HAP-1 (cell line): ENCODE data around the gene LRP3.
A peak's percentile ranks its signal among the peaks of the same experiment; 100 is the strongest.

Experiments used
- DNase-seq, 2 experiments: peaks; one replicate each; pipeline ENCODE4 v3.0.0-alpha.2; 2016 to 2020; ENCODE audit warnings: low spot score in 2 of 2
- H3K27me3 ChIP-seq: fragments of 250-450 bp; sonication (Bioruptor Pico); 2 replicates; pipeline ENCODE4 v1.5.1; 2020; ENCODE audit warnings: low read depth, mild to moderate bottlenecking, moderate library complexity
- H3K36me3 ChIP-seq: fragments of 250-450 bp; sonication (Bioruptor Pico); replicated peaks from 2 replicates; pipeline ENCODE4 v1.5.1; 2020; ENCODE audit warnings: mild to moderate bottlenecking
- H3K4me1 ChIP-seq: fragments of 250-450 bp; sonication (Bioruptor Pico); 2 replicates; pipeline ENCODE4 v1.5.1; 2020; ENCODE audit warnings: mild to moderate bottlenecking
- H3K4me3 ChIP-seq: fragments of 250-450 bp; sonication (Bioruptor Pico); 2 replicates; pipeline ENCODE4 v1.5.1; 2020; ENCODE audit warnings: mild to moderate bottlenecking, moderate library complexity
- H3K9me3 ChIP-seq: fragments of 250-450 bp; sonication (Bioruptor Pico); 2 replicates; pipeline ENCODE4 v1.5.1; 2020; ENCODE audit warnings: mild to moderate bottlenecking, moderate library complexity
- in situ Hi-C: fragments of 300-500 bp; cut with MboI; formaldehyde crosslinking; loops from 3 replicates; pipeline ENCODE4 v1.14.3; 2020; ENCODE audit warnings: low sequenced_read_pairs, inconsistent platforms, mixed read lengths

Gene LRP3

DNA sequence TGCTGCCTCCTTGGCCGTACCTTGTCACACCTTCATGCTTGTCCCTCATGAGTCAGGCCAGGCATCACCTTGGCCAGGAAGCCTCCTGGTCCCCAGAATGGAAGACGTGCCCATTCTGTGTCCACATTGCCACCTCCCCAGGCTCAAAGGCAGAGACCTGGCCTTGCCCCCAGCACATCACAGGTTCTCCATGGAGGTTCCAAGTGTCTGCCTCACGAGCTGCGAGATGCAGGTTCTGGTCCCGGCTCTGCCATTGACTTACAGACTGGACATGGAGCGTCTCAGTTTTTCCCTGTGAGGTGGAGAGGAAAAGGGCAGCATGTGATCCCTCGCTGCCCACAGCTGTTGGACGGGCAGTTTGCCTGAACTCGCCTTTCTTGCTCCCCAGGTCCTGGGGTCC lies 40.6 kb downstream of the LRP3 start:
- in situ Hi-C loops: loop anchor here (5.0 kb wide), 2 partner anchors 173 to 538 kb away; no protein-coding TSS in a partner anchor
- Histone ChIP-seq H3K27me3 (no peaks in the 10 kb centered on the region), H3K9me3 (no peaks in the 10 kb centered on the region), H3K36me3 (no peaks in the 10 kb centered on the region), H3K4me3 (no peak overlapping the region), H3K4me1 (no peaks in the 10 kb centered on the region)
- DNase-seq: no peak

DNA sequence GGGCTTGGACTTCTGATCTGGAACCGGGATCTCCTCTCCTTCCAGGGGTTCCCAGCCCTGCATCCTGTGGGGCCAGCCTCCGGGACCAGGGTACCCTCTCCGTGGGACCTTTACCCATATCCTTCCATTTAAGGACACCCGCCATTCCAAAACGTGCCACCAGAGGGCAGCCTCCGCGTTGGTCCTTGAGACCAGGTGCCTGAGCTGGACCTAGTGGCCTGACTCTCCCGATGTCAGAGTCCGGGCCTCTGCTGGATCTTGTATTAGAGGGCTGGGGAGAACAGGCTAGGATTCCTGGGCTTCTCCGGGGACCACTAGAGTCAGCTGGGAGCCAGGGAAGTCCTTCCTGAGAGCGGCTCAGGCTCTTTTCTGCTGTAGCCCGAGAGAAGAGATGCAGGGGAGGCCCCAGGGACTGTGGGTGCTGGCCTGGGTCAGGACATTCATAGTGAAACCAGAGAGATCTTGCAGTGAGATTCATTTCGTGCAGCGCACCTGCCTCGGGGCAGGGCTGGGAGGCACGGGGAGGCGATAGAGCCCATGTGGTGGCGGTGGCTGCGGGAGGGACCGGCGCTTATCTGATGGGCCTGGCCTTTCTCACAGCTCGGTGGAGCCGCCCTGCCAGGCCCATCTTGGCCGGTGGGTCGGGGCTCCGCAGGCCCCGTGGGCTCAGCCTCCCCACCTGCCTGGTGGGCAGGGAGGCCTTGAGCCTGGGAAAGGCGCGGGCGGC lies 41.3 kb downstream of the LRP3 start:
- Histone ChIP-seq H3K27me3 (no peaks in the 10 kb centered on the region), H3K9me3 (no peaks in the 10 kb centered on the region), H3K4me1 (no peaks in the 10 kb centered on the region), H3K36me3 (no peaks in the 10 kb centered on the region), H3K4me3 (no peak overlapping the region)
- DNase-seq: peak; percentile 56 to 94
- in situ Hi-C loops: loop anchor here (5.0 kb wide), 2 partner anchors 172 to 537 kb away; no protein-coding TSS in a partner anchor

DNA sequence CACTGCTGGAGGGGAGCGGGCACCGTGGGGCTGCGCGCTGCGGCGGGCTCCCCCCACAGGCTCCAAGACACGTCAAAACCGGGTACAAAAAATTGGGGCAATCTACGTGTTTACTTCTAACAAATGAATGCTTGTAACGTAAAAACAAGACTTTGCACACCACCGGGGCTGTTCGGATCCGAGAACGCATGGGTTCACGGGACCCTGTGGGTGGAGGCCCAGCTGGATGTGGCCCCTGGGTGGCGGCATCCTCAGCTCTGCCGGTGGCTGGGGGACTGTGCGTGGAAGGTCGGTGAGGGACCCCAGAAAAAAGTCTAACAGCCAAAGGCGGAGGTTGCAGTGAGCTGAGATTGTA lies 41.8 kb downstream of the LRP3 start:
- no peaks in the 10 kb centered on the region for H3K27me3 ChIP-seq
- no peak for DNase-seq
- no peaks in the 10 kb centered on the region for H3K4me1 ChIP-seq
- no peak overlapping the region for H3K4me3 ChIP-seq
- H3K9me3 ChIP-seq: no peaks in the 10 kb centered on the region
- in situ Hi-C loops: loop anchor here (5.0 kb wide), 2 partner anchors 171 to 536 kb away; no protein-coding TSS in a partner anchor
- H3K36me3 ChIP-seq: no peaks in the 10 kb centered on the region

DNA sequence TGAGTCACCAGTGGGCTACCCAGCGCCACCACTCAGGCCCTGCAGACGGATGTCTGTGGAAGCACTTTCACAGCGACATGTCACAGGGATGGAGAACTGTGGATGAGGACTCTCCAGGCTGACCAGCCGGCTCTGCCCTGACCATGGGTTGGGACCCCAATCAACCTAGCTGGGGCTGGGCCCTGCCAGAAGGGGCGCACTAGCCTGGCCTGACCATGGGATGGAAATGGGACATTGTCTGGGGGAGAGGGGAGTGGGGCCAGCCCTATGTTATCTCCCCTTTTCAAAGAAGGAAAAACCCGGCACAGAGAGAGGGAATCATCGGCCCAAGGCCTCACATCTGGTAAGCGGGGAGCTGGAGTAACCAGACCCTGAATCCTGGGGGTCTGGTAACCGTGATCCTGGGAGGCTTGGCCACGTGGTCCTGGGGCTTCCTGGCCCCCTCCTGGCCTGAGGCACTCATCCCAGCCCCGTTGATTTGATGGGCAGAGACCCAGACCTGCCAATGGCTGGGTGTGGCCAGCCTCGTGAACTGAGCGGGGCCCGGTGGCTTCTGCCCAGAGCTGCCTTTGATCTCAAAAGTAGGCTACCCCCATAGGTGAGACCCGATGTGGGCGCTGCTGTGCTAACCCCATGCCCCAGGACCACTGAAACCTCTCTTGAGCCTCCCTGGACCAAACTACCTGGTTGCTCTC lies 42.7 kb downstream of the LRP3 start:
- no peaks in the 10 kb centered on the region for H3K36me3 ChIP-seq
- H3K9me3 ChIP-seq: no peaks in the 10 kb centered on the region
- DNase-seq: no peak
- no peaks in the 10 kb centered on the region for H3K27me3 ChIP-seq
- no peaks in the 10 kb centered on the region for H3K4me1 ChIP-seq
- no peak overlapping the region for H3K4me3 ChIP-seq
- in situ Hi-C loops: loop anchor here (5.0 kb wide), 2 partner anchors 170 to 535 kb away; no protein-coding TSS in a partner anchor

DNA sequence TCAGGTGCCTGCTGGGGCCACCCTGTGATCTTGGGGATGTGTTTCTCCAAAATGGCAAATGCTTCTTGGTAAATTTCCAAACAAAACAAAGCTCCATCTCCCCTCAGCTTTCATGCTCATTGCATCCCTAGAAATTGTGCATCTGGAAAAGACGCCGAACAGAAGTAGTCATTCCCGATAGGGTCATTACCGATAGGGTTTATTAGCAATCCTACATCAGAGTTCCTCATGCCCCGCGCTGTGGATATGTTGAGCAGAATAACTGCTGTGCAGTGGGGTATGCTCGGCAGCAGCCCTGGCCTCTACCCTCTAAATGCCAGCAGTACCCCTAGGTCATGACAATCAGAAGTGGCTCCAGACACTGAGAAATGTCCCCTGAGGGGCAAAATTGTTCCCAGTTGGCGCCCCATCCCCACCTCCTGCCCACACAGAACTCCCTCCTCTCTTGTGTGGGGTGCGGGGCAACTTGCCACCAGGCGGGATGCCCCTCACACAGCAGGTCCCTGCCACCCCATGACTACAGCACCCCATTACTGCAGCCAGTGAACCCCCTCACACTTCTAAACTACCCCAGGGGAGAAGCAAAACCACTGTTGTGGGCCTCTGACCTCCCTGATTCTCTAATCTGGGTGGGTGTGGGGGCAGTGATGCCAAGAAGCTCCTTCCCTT lies 44.5 kb downstream of the LRP3 start:
- no peaks in the 10 kb centered on the region for H3K9me3 ChIP-seq
- no peak for DNase-seq
- in situ Hi-C loops: loop anchor here (5.0 kb wide), 2 partner anchors 169 to 534 kb away; no protein-coding TSS in a partner anchor
- no peaks in the 10 kb centered on the region for H3K36me3 ChIP-seq
- no peak overlapping the region for H3K4me3 ChIP-seq
- no peaks in the 10 kb centered on the region for H3K27me3 ChIP-seq
- no peaks in the 10 kb centered on the region for H3K4me1 ChIP-seq

DNA sequence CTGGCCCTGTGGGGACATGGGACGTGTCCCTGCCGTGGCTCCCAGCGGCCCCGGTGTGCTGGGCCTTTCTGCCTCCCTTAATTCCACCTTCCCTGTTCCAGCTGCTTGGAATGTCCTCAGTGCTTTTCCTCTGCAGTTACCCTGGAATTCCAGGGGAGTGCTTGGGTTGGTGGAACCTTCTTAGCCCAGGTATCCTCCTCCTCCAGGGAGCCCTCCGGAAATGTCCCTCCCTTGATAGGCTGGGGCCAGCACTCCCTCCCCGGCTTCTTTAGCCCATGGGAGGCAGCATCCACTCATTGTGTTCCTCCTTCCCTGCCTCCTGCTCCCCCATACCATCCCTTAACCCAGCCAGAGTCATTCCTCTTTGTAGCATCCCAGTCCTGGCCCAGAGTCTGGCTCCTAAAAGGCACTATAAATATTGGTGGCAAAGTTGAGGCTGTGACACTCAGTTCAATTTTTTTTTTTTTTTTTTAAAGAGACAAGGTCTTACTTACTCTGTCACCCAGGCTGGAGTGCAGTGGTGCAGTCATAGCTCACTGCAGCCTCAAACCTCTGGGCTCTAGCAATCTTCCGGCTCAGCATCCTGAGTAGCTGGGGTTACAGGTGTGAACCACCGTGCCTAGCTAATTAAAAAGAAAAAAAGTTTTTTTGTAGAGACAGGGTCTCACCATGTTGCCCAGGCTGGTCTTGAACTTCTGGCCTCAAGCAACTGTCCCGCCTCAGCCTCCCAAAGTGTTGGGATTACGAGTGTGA lies 45.3 kb downstream of the LRP3 start:
- DNase-seq: no peak
- no peaks in the 10 kb centered on the region for H3K9me3 ChIP-seq
- no peak overlapping the region for H3K4me3 ChIP-seq
- H3K4me1 ChIP-seq: no peaks in the 10 kb centered on the region
- no peaks in the 10 kb centered on the region for H3K27me3 ChIP-seq
- no peaks in the 10 kb centered on the region for H3K36me3 ChIP-seq
- in situ Hi-C loops: loop anchor here (5.0 kb wide), 2 partner anchors 168 to 533 kb away; no protein-coding TSS in a partner anchor

DNA sequence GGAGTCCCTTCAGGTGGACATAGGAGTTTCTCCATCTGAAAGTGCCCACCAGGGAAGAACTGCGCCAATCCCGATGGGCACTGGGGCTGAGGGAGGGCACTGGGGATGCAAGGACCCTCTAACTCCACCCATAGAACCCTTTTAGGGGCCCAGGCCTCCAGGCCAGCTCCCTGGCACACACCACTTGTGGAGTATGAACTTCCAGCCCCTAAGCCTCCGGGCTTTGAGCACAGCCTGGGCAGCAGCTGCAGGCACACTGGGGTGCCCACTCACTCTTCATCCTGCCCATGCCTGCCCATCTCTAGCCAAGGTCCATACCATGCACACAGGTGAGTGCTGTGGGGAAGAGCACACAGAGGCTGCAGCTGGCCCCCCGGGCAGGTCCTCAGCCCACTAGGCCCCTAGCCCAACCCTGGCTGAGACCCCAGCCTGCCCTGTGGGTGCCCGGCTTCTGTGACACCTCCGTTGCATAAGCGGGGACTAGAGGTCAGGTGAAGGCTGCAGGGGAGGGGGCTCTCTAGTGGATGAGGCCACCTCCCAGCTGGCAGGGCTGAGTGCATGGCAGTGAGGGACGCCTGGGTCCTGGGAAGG lies 46.1 kb downstream of the LRP3 start:
- in situ Hi-C loops: no loop called here
- H3K4me3 ChIP-seq: no peak overlapping the region
- no peaks in the 10 kb centered on the region for H3K36me3 ChIP-seq
- no peaks in the 10 kb centered on the region for H3K27me3 ChIP-seq
- H3K9me3 ChIP-seq: no peaks in the 10 kb centered on the region
- DNase-seq: no peak
- no peaks in the 10 kb centered on the region for H3K4me1 ChIP-seq

DNA sequence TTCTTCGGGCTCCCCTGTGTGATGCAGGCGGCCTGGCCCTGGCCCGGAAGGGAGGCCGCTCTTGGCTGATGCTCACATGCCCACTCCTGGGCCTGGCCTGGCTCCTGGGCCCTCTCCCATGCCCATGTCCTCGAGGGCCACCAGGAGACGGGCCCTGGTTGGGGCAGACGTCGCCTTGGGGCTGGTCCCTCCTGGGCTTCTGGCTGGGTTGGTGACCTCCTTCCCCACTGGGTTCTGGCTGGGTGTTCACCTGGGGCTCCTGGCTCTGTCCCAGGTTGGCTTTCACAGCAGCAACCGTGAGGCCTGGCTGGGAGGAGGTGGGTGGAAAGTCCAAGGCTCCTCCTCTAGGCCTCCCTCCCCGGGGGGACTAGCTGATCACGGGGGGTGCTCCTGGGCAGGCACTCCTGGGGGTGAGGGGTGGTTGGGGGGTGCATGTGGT lies 47.0 kb downstream of the LRP3 start:
- no peak for DNase-seq
- in situ Hi-C loops: no loop called here
- H3K27me3 ChIP-seq: no peaks in the 10 kb centered on the region
- H3K9me3 ChIP-seq: peaks cover 8% of the 10 kb centered on the region; the same call in 1 of the 2 replicates
- H3K4me3 ChIP-seq: no peak overlapping the region
- H3K4me1 ChIP-seq: no peaks in the 10 kb centered on the region
- H3K36me3 ChIP-seq: no peaks in the 10 kb centered on the region

DNA sequence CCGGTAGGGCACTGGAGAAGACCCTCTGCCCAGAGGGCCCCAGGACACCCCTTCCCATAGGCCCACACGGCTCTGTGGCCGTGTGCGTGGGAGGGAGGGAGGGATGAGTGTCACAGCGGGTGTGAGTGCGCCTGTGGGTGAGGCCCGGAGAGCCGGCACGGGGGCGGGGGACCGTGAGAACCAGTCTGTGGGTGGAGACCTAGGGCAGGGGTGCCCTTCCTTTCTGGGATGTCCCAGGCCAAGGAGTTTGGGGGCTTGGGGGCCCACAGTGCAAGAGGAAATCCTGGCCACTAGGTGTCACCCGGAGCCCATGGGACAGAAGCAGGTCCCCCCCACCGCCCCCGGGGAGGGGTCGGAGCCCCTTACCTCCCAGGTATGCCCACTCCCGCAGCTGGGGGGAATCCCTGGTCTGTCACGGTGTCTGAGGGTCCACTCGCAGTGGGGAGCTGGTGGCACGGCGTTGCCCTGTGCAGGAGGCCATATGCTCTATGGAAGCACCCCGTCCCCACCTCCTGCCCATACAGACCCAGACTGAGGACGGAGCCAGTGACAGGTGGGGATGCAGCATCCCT lies 47.5 kb downstream of the LRP3 start:
- H3K4me1 ChIP-seq: no peaks in the 10 kb centered on the region
- peaks cover 10% of the 10 kb centered on the region; the same call in 1 of the 2 replicates for H3K9me3 ChIP-seq
- DNase-seq: peak in 1 of 2 experiments; percentile 44
- H3K4me3 ChIP-seq: no peak overlapping the region
- H3K36me3 ChIP-seq: no peaks in the 10 kb centered on the region
- in situ Hi-C loops: no loop called here
- H3K27me3 ChIP-seq: no peaks in the 10 kb centered on the region

DNA sequence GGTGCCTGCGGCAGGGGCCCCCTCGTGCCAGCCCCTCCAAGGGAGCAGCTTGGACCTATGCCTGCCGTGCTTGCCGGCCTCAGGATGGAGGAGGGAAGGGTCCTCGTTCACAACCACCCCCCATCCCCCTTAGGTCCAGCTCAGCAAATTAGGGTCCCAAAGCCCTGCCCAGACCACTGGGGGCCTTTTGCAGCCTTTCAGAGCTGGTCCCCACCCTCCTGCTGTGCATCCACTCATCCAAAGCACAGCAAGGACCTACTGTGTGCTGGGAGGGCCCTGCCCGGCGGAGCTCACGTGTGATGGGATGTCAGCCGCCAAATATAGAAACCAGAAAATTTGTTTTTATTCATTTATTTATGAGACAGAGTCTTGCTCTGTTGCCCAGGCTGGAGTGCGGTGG lies 48.0 kb downstream of the LRP3 start:
- Histone ChIP-seq H3K9me3 (peaks cover 10% of the 10 kb centered on the region; the same call in 1 of the 2 replicates), H3K36me3 (no peaks in the 10 kb centered on the region), H3K4me1 (no peaks in the 10 kb centered on the region), H3K4me3 (no peak overlapping the region), H3K27me3 (no peaks in the 10 kb centered on the region)
- in situ Hi-C loops: no loop called here
- no peak for DNase-seq

DNA sequence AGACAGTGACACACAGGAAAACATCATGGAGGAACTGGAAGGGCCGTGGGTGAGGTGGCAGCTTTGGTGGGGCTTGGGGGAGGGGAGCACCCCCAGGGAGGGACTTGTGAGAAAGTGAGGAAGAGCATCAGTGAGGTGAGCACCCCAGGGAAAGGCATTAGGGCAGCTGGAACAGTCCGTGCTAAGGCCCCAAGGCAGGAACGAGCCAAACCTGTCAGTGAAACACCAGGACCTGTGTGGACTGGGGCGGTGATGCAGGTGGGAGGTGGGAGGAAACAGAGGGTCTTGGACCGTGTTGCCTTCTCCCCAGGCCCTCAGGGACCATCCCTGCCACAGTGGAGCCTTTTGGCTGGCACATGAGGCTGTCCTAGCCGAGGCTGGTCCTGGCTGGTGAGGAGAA lies 48.8 kb downstream of the LRP3 start:
- no peak for DNase-seq
- no peaks in the 10 kb centered on the region for H3K27me3 ChIP-seq
- H3K9me3 ChIP-seq: peaks cover 10% of the 10 kb centered on the region; the same call in 1 of the 2 replicates
- no peaks in the 10 kb centered on the region for H3K4me1 ChIP-seq
- no peaks in the 10 kb centered on the region for H3K36me3 ChIP-seq
- no peak overlapping the region for H3K4me3 ChIP-seq
- in situ Hi-C loops: no loop called here

DNA sequence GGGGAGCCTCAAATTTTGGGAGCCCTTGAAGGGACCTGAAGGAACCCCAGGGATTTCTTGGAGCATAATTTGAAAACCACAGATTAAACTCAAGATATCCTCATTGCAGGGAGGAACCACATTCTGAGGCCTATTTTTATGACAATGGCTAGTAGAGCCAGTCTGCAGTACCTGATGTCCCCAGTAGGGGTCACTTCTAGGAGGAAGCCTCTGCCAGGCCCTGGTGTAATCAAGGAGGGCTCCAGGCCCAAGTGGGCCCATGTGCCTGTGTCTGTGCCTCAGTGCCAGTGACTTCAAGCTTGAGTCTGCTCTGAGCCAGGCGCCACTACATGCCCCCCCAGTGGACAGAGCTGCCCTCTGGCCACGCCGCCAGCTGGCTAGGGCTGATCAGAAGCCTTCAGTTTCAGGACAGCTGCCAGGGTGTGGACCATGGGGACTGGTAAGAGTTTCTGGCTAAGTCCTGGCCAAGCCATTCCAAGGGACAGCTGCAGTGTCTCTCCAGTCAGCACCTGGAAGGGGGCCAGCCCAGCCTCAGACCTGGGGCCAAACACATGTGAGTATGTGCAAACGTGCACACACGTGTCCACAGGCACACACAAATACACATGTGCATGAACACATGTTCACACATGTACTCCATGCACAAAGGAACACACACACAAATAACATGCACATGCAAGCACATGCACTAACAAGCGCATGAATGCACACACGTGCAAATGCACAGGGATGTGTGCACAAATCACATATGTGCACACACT lies 52.0 kb downstream of the LRP3 start:
- no peaks in the 10 kb centered on the region for H3K4me1 ChIP-seq
- no peaks in the 10 kb centered on the region for H3K36me3 ChIP-seq
- in situ Hi-C loops: no loop called here
- no peak overlapping the region for H3K4me3 ChIP-seq
- peaks cover 10% of the 10 kb centered on the region; the same call in 1 of the 2 replicates for H3K9me3 ChIP-seq
- no peaks in the 10 kb centered on the region for H3K27me3 ChIP-seq
- peak in 1 of 2 experiments; percentile 36 for DNase-seq
